Naive thymus-derived CD8-positive, alpha-beta T cell (primary cell): ENCODE measurements around the gene TTC31. TPM values are rescaled to one million over a fixed set of nuclear protein-coding genes. Genes with fewer than 3 reads are reported as not detected.
A peak's percentile ranks its signal among the peaks of the same experiment; 100 is the strongest.

Experiments used
- ATAC-seq, 2 donors: fragments of 150-1000 bp; cut with Tn5 transposase in 1 of 2; sonication (Bioruptor Pico), chemical (Tn5 transposase) in 1 of 2; 1 replicate in 1 of 2; 2 replicates in 1 of 2; pipeline ENCODE4 v1.10.0; 2021; ENCODE audit warnings: mild to moderate bottlenecking in 2 of 2, moderate library complexity in 2 of 2
- POLR2A ChIA-PET: fragments of 350-600 bp; sonication (Branson Sonifier 250); formaldehyde crosslinking; loops from one replicate; lab custom pipeline; 2021; ENCODE audit warnings: antibody characterized with exemption; lab: Charles Lee
- DNase-seq, 10 donors: peaks; one replicate each; pipeline versions ENCODE4 v3.0.0 to v3.0.0-alpha.2; 2020 to 2022
- H3K27ac Mint-ChIP-seq, 10 donors: one replicate each; pipeline ENCODE4 v1.8.0; 2020 to 2022; ENCODE audit warnings: mild to moderate bottlenecking in 10 of 10, mixed read lengths in 10 of 10, moderate library complexity in 4 of 10, inconsistent platforms in 1 of 10
- H3K27me3 Mint-ChIP-seq, 5 donors: one replicate each; pipeline ENCODE4 v1.8.0; 2021 to 2022; ENCODE audit warnings: mixed read lengths in 5 of 5
- H3K36me3 Mint-ChIP-seq, 3 donors: one replicate each; pipeline ENCODE4 v1.8.0; 2020 to 2022; ENCODE audit warnings: mixed read lengths in 3 of 3, mild to moderate bottlenecking in 2 of 3, inconsistent platforms in 1 of 3
- H3K4me1 Mint-ChIP-seq, 4 donors: one replicate each; pipeline ENCODE4 v1.8.0; 2021 to 2022; ENCODE audit warnings: mixed read lengths in 4 of 4
- H3K4me3 Mint-ChIP-seq, 10 donors: one replicate each; pipeline ENCODE4 v1.8.0; 2020 to 2022; ENCODE audit warnings: mild to moderate bottlenecking in 10 of 10, mixed read lengths in 10 of 10, moderate library complexity in 6 of 10, inconsistent platforms in 1 of 10
- H3K9me3 Mint-ChIP-seq, 9 donors: one replicate each; pipeline ENCODE4 v1.8.0; 2020 to 2022; ENCODE audit warnings: mixed read lengths in 9 of 9, mild to moderate bottlenecking in 3 of 9, inconsistent platforms in 1 of 9, moderate library complexity in 1 of 9
- polyA plus RNA-seq, 3 donors: library from polyadenylated mRNA; unstranded; fragments of 300-500 nt; fragmentation: Illumina TruSeq; gene quantifications; one replicate each; pipeline ENCODE4 v1.2.3, GENCODE V29; 2021
- total RNA-seq, 8 experiments: library from RNA in 2 of 8; stranded (reverse) in 2 of 8; gene quantifications; one replicate each; pipeline ENCODE4 v1.2.3 and lab custom pipeline; 2021 to 2026

TTC31 gene
- total and polyA plus RNA-seq, 5 experiments from 2014 or later: 18.9 to 52.1 (median 21.1) TPM

GRCh38 chr2:74525717-74526648 lies 43.1 kb downstream of the TTC31 start, which contains the start of gene DQX1:
TSS of gene DQX1 (minus strand) at chr2:74526231. CDS start at chr2:74525729, 502 bp downstream.
- H3K4me3 Mint-ChIP-seq: peak within 1 kb of the TSS in 5 of 10 donors; percentile 18 to 70 (median 22)
- peaks cover 4 to 27% (median 16%) of the 10 kb centered on the region in 3 donors for H3K36me3 Mint-ChIP-seq

GRCh38 chr2:74526649-74527230 lies 43.9 kb downstream of the TTC31 start:
- Mint-ChIP-seq H3K27ac (peak overlapping the region in 4 of 10 donors; percentile 8 to 78 (median 42)), H3K4me1 (peaks cover 15 to 42% (median 35%) of the 10 kb centered on the region in 4 donors), H3K27me3 (peaks cover 0 to 4% (median 0%) of the 10 kb centered on the region in 5 donors), H3K36me3 (peaks cover 4 to 27% (median 16%) of the 10 kb centered on the region in 3 donors), H3K4me3 (peak overlapping the region in 4 of 10 donors; percentile 22 to 70 (median 24)), H3K9me3 (no peaks in the 10 kb centered on the region)
- POLR2A ChIA-PET: interaction anchor here (1.0 to 2.1 kb wide), 5 partner anchors 18 to 68 kb away, joined by 4 to 9 read pairs (median 4); partner anchors contain the start of genes CCDC142, LBX2, MRPL53 and TTC31
- no peak for ATAC-seq
- no peak for DNase-seq

More at GRCh38 chr2:74525717-74526648, 43.1 kb downstream of the TTC31 start, which contains the start of gene DQX1:
- POLR2A ChIA-PET: interaction anchor here (1.0 to 2.1 kb wide), 5 partner anchors 18 to 68 kb away, joined by 4 to 9 read pairs (median 4); partner anchors contain the start of genes CCDC142, LBX2, MRPL53 and TTC31
- DNase-seq (no peak), ATAC-seq (no peak)
- no peaks in the 10 kb centered on the region for H3K9me3 Mint-ChIP-seq
- H3K4me1 Mint-ChIP-seq: peaks cover 12 to 34% (median 28%) of the 10 kb centered on the region in 4 donors
- peak within 1 kb of the TSS in 6 of 10 donors; percentile 18 to 78 (median 56) for H3K27ac Mint-ChIP-seq
- H3K27me3 Mint-ChIP-seq: peaks cover 0 to 10% (median 2%) of the 10 kb centered on the region in 5 donors

- H3K9me3 Mint-ChIP-seq: no peaks in the 10 kb centered on the region
- POLR2A ChIA-PET: interaction anchor here (0.5 to 5.1 kb wide), 7 partner anchors 11 to 77 kb away, joined by 4 to 35 read pairs (median 6); partner anchors contain the start of genes CCDC142, LBX2, TLX2 and TTC31
- no peak for DNase-seq
- peaks cover 4 to 34% (median 16%) of the 10 kb centered on the region in 3 donors for H3K36me3 Mint-ChIP-seq
- H3K4me1 Mint-ChIP-seq: peaks cover 22 to 50% (median 43%) of the 10 kb centered on the region in 4 donors
- H3K27ac Mint-ChIP-seq: peak overlapping the region in 8 of 10 donors; percentile 63 to 97 (median 92)
- peak overlapping the region; percentile 89 to 96 (median 94) for H3K4me3 Mint-ChIP-seq
- no peak for ATAC-seq
- H3K27me3 Mint-ChIP-seq: no peaks in the 10 kb centered on the region
These were observed 44.9 kb downstream of the TTC31 start for GRCh38 chr2:74527741-74528140.

GRCh38 chr2:74528600-74529356 lies 45.9 kb downstream of the TTC31 start:
- DNase-seq: peak in 1 of 10 donors; percentile 23
- peak; percentile 2 to 5 for ATAC-seq
- Mint-ChIP-seq H3K27ac (peak overlapping the region; percentile 78 to 97 (median 94)), H3K9me3 (no peaks in the 10 kb centered on the region), H3K4me3 (peak overlapping the region; percentile 89 to 96 (median 94)), H3K36me3 (peaks cover 4 to 34% (median 19%) of the 10 kb centered on the region in 3 donors), H3K4me1 (peaks cover 22 to 50% (median 43%) of the 10 kb centered on the region in 4 donors), H3K27me3 (no peaks in the 10 kb centered on the region)
- POLR2A ChIA-PET: interaction anchor here (1.0 to 5.7 kb wide), 15 partner anchors 10 to 107 kb away, joined by 3 to 45 read pairs (median 6); partner anchors contain the start of genes C2orf81, CCDC142, INO80B and LBX2

- peak within 1 kb of the TSS; percentile 89 to 96 (median 94) for H3K4me3 Mint-ChIP-seq
These were observed 46.7 kb downstream of the TTC31 start, which contains the start of the genes AUP1 and HTRA2 for GRCh38 chr2:74529357-74530238. TSS of gene AUP1 (minus strand) at chr2:74529706. CDS start at chr2:74529629, 77 bp downstream. TSS of gene HTRA2 (plus strand) at chr2:74529933. CDS start at chr2:74530007, 74 bp downstream.

GRCh38 chr2:74530239-74531187 lies 47.6 kb downstream of the TTC31 start:
- H3K9me3 Mint-ChIP-seq: no peaks in the 10 kb centered on the region
- H3K27ac Mint-ChIP-seq: peak overlapping the region; percentile 37 to 97 (median 93)
- POLR2A ChIA-PET: interaction anchor here (0.6 to 5.7 kb wide), 19 partner anchors 8 to 702 kb away, joined by 3 to 45 read pairs (median 4); partner anchors contain the start of genes C2orf81, CCDC142, INO80B and LBX2

More at GRCh38 chr2:74529357-74530238, 46.7 kb downstream of the TTC31 start, which contains the start of the genes AUP1 and HTRA2:
- H3K9me3 Mint-ChIP-seq: no peaks in the 10 kb centered on the region
- ATAC-seq (peak; percentile 90 to 91), DNase-seq (peak; percentile 74 to 91 (median 80))
- H3K36me3 Mint-ChIP-seq: peaks cover 4 to 34% (median 19%) of the 10 kb centered on the region in 3 donors
- no peaks in the 10 kb centered on the region for H3K27me3 Mint-ChIP-seq
- POLR2A ChIA-PET: interaction anchor here (0.9 to 5.7 kb wide), 19 partner anchors 9 to 701 kb away, joined by 3 to 45 read pairs (median 5); partner anchors contain the start of genes C2orf81, CCDC142, INO80B and LBX2
- peak within 1 kb of the TSS; percentile 78 to 97 (median 94) for H3K27ac Mint-ChIP-seq
- H3K4me1 Mint-ChIP-seq: peaks cover 22 to 50% (median 43%) of the 10 kb centered on the region in 4 donors

GRCh38 chr2:74531666-74532065 lies 48.8 kb downstream of the TTC31 start:
- no peak for DNase-seq
- POLR2A ChIA-PET: interaction anchor here (1.1 to 5.7 kb wide), 5 partner anchors 8 to 74 kb away, joined by 3 to 45 read pairs (median 31); partner anchors contain the start of genes CCDC142, INO80B, MRPL53 and TLX2
- Mint-ChIP-seq H3K36me3 (peaks cover 0 to 25% (median 14%) of the 10 kb centered on the region in 3 donors), H3K4me1 (peaks cover 22 to 43% (median 40%) of the 10 kb centered on the region in 4 donors), H3K9me3 (no peaks in the 10 kb centered on the region), H3K4me3 (peak overlapping the region in 8 of 10 donors; percentile 25 to 96 (median 90)), H3K27me3 (no peaks in the 10 kb centered on the region), H3K27ac (peak overlapping the region in 8 of 10 donors; percentile 26 to 97 (median 66))
- ATAC-seq: no peak

More at GRCh38 chr2:74530239-74531187, 47.6 kb downstream of the TTC31 start:
- peaks cover 4 to 34% (median 19%) of the 10 kb centered on the region in 3 donors for H3K36me3 Mint-ChIP-seq
- peak in 8 of 10 donors; percentile 21 to 51 (median 40) for DNase-seq
- peak; percentile 23 to 33 for ATAC-seq
- peak overlapping the region; percentile 89 to 96 (median 94) for H3K4me3 Mint-ChIP-seq
- H3K27me3 Mint-ChIP-seq: no peaks in the 10 kb centered on the region
- peaks cover 22 to 50% (median 43%) of the 10 kb centered on the region in 4 donors for H3K4me1 Mint-ChIP-seq

GRCh38 chr2:74532222-74532621 lies 49.3 kb downstream of the TTC31 start:
- Mint-ChIP-seq H3K9me3 (no peaks in the 10 kb centered on the region), H3K27ac (peak overlapping the region in 9 of 10 donors; percentile 1 to 97 (median 49)), H3K4me1 (peaks cover 23 to 40% (median 37%) of the 10 kb centered on the region in 4 donors), H3K27me3 (peaks cover 0 to under 1% (median 0%) of the 10 kb centered on the region in 5 donors), H3K36me3 (peaks cover 0 to 20% (median 8%) of the 10 kb centered on the region in 3 donors), H3K4me3 (peak overlapping the region in 9 of 10 donors; percentile 20 to 89 (median 68))
- ATAC-seq: no peak
- DNase-seq: peak in 2 of 10 donors; percentile 50 to 53
- POLR2A ChIA-PET: interaction anchor here (1.9 to 5.7 kb wide), 3 partner anchors 50 to 75 kb away, joined by 8 to 45 read pairs (median 31); partner anchors contain the start of genes CCDC142, INO80B, MRPL53 and TTC31

GRCh38 chr2:74533464-74533863 lies 50.6 kb downstream of the TTC31 start:
- DNase-seq (no peak), ATAC-seq (no peak)
- Mint-ChIP-seq H3K27me3 (peaks cover 0 to 5% (median 0%) of the 10 kb centered on the region in 5 donors), H3K4me3 (no peak overlapping the region), H3K9me3 (no peaks in the 10 kb centered on the region), H3K4me1 (peaks cover 20 to 30% (median 26%) of the 10 kb centered on the region in 4 donors), H3K36me3 (peaks cover 0 to 8% (median 3%) of the 10 kb centered on the region in 3 donors), H3K27ac (peak overlapping the region in 1 of 10 donors; percentile 73)
- POLR2A ChIA-PET: interaction anchor here (0.6 to 5.7 kb wide), 2 partner anchors 48 to 76 kb away, joined by 3 to 45 read pairs; partner anchors contain the start of genes INO80B and WBP1
